NCI-H748 treated with DMSO at 0.1 percent for 48 hours (cell line): ENCODE measurements around the gene ITPR3.

ENCODE experiments used
- DNase-seq: peaks from one replicate; lab custom pipeline; 2025; lab: John Stamatoyannopoulos, UW

The ITPR3 gene

GRCh38 chr6:33700391-33701050 is 79.4 kb downstream of the ITPR3 start:
- DNase-seq = peak; percentile 77

GRCh38 chr6:33702345-33702977 is 81.3 kb downstream of the ITPR3 start:
- no peak for DNase-seq

GRCh38 chr6:33704215-33705066 is 83.3 kb downstream of the ITPR3 start:
- no peak for DNase-seq

GRCh38 chr6:33705268-33705885 is 84.3 kb downstream of the ITPR3 start:
- no peak for DNase-seq

GRCh38 chr6:33705955-33706725 is 85.0 kb downstream of the ITPR3 start:
- no peak for DNase-seq

- DNase-seq = no peak
These were observed 86.6 kb downstream of the ITPR3 start for GRCh38 chr6:33707771-33708170.

- no peak for DNase-seq
These were observed 87.5 kb downstream of the ITPR3 start for GRCh38 chr6:33708516-33709204.

- DNase-seq = no peak
These were observed 88.6 kb downstream of the ITPR3 start for GRCh38 chr6:33709605-33710295.

GRCh38 chr6:33710296-33711121 is 89.4 kb downstream of the ITPR3 start:
- DNase-seq = peak; percentile 48

- peak; percentile 97 for DNase-seq
These were observed 90.3 kb downstream of the ITPR3 start, which contains the start of gene UQCC2 for GRCh38 chr6:33711140-33712129. TSS of gene UQCC2 (minus strand) at chr6:33711700. CDS start at chr6:33711686, 14 bp downstream.

GRCh38 chr6:33712914-33713313 is 91.8 kb downstream of the ITPR3 start:
- DNase-seq = no peak

- DNase-seq = no peak
These were observed 92.7 kb downstream of the ITPR3 start for GRCh38 chr6:33713786-33714185.

GRCh38 chr6:33714385-33715040 is 93.4 kb downstream of the ITPR3 start:
- DNase-seq = no peak

GRCh38 chr6:33716379-33716778 is 95.3 kb downstream of the ITPR3 start:
- peak; percentile 38 for DNase-seq

GRCh38 chr6:33716890-33717632 is 95.9 kb downstream of the ITPR3 start:
- peak; percentile 21 for DNase-seq

GRCh38 chr6:33717934-33718455 is 96.9 kb downstream of the ITPR3 start:
- DNase-seq = no peak

- no peak for DNase-seq
These were observed 97.6 kb downstream of the ITPR3 start for GRCh38 chr6:33718713-33719112.
